HG03039 (cell line): ENCODE results near the gene LGALS4.
A peak's percentile ranks its signal among the peaks of the same experiment; 100 is the strongest.
"Not testable (repeated sequence)": the region's sequence is repeated elsewhere in the genome, so short reads cannot be mapped to it uniquely, and the experiment has no call there.

Experiments
- ATAC-seq: cut with Tn5 transposase; IDR thresholded peaks from one replicate; pipeline ENCODE4 v1.9.1; 2021; ENCODE audit warnings: mild to moderate bottlenecking, moderate library complexity; ENCODE audit not compliant: unreplicated experiment

LGALS4 gene

DNA sequence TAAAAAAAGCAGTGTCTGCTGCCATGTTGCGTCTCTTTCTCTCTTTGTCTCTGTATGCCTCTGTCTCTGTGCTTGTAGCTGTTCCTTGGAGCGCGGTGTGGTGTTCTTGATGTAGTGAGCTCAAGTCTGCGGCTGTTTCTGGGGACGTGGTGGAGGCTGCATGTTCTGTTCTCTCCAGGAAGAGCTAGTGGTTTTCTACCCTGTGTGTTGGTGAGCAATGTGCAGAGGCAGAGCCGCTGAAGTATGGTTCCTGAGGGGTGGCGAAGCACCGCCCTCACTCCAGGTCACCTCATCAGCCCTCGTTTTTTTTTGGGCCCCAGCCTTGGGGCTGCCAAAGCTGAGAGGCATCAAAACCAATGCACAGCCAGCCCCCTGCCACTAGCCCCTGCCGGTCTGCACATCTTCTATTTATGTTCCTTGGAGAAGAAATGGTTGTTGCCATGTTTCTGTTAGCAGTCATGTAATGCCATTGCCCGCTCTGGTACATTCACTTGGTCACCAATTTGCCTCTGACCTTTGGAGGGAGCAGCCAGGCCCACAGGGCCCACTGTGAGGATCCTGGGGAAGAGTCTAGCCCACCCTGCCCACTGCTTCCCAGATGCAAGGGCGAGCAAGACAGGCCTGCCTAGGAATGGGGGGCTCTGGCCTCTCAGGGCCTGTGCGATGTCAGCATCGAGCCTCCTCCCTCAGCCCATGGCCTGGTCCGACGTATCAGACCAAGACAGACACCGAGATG lies 29.9 kb upstream of the LGALS4 start:
- ATAC-seq: no peak

DNA sequence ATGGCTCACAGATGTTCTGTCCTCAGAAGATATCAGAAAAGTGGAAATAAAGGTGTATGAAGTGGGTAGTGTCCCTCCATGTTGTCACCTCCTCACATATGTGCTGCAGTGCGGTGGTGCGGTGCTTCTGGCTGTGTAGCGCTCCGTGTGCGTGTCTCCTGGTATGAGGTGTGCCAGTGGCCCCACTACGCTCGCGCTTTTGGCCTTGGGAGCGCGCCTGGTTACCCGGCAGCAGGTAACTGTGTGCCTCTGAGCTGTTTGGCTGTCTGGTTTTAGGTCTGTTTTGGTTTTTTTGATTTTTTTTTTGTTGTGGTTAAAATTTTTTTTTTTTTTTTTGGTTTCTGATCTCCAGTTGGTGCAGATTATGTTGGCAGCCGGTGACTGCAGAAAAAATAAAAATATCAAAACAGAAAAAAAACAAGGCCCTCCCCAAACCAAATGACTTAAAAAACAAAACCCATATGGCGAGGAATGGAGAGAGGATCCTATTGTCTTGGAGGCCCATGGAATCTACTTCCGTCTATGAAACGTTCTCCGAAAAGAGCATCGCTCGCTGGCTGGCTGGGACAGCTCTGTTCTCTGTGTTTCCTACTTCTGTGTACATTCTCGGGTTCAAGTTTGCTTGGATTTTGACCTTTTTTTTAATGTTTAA lies 29.2 kb upstream of the LGALS4 start:
- ATAC-seq: no peak

DNA sequence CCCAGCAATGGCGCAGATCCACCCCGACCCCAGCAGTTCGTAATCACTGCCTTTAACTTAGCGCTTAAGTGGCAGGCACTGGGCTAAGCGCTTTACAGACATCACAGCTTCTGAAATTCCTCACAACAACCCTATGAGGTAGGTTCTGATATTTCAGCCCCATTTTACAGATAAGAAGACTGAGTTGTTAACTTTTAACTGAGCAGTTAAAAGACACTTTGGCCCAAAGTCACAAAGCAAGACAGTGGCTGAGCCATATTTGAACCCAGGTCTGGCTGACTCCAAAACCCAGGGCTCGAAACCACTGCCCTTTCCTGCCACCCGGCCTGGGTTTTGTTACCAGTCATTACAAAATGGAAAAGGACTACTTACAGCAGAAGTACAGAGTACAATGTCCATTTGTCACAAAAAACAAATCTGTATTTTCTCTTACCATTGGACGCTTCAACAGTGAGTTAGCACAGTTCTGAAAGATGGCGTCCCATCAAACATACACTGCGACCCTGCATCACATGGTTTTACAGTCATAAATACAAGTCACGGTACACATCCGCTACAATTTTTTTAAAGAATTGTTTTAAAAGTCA lies 28.5 kb upstream of the LGALS4 start:
- ATAC-seq: no peak

DNA sequence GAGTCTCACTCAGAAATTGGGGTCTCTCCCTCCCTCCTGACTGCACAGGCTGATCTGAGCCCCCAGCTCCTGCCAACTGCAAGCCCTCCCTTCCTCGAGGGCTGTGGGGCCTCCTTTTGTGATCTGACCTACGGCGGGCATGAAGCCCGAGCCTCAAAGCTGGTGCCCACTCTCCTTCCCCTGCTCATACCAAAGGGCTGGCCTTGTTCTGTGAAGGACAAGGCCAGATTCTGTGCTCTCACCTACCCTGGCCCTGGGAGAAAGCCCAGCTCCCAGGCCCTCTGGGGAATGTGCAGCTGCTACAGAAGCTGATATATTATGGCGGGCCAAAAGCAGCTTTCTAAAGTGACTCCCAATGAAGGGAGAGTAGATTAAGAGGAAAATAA lies 27.8 kb upstream of the LGALS4 start:
- ATAC-seq: no peak

DNA sequence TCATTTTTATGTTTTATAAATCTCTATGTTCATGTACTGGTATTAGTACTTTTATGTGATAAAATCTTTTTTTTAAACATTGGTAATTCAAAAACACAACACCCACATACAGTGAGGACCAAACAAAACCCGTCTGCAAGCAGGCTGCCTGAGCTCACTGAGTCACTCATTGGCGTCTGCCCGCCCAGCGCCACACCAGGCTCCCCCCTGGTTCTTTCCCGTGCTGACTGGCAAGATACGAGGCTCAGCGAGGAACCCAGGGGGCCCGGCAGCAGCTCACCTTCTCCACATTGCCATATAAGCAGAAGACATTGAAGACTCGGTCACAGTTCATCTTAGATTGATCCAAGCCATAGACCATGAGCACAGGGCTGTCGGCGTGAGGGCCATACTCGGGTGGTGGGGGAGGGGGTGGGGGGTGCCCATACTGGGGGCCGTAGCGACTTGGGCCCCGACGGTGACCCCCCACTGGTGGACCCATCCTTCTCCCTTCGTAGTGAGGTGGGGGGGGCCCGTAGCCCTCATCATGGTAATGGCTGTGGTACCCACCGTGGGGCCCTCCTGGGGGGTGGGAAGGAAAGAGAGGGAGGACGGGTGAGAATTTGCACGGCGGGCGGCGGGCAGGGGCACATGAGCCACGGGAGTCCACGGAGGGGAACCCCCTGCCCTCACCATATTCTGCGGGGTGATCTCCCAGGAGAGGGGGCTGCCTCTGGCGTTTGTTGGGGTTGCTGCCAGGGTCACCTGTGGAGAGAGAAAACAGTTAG lies 27.3 kb upstream of the LGALS4 start:
- ATAC-seq: no peak

DNA sequence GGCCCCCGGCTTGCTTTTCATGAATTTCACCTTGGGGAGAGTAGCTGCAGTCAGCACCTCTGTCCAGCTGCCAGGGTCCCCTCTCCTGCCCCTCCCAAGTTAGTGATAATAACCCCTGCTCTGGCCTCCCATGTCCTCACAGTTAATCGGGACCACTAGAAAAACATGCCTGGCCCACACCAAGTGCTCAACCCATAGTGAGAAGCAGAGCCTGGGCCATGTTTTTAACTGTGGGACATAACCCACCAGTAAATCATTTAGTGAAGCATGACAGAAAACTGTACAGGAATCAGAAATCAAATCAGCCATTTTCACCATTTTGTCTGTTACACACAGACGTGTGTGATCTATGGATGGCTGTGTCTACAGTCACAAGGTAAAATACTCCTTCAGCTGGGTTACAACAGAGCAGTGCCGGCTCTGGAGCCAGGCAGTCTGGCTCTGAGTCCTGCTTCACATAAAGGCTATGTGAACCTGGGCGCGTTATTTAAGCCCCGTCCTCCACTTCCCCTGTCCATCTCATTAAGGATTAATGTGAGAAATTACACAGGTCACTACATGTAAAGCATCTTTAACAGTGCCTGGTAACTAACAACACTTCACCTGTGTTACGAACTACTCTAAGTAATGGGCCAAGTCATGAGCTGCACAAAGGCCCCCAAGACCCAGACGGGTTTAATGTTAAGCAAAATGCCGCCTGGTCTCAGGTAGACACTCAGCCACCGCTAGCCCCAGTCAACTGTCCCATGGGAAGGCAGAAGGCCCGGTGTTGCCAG lies 26.4 kb upstream of the LGALS4 start:
- no peak for ATAC-seq

DNA sequence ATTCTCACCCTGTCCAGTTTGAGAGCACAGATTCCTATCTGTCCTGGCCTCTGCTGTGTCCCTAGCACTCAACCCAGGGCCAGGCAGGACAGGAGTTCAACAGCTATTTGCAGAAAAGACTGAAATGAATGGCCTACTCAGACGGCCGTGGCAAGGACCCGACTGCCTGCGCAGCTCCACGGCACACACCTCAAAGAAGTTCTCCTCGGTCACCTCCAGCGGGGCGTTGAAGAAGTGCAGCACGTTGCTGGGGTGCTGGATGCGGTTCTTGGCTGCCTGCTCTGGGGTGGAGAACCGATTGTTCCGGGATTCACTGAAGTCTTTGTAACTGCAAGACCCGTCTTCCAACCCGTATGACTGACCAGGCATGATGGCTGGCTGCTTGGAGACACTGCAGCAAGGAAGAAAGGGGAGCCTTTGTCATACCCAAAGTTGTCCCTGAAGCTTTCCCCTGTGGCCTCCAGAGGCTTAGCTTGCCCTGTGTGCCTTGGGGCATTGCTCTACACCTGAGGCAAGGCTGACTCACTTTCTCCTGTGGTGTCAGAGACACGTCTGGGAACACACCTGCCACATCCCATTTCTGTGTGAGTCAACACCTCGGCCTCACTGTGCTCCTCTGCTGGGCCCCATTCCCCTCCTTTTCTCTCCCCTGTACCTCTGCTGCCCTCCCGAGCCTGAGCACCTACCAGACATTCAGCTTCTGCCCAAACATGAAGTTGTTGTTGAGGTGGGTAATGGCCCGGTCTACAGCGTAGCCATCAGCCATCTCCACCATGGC lies 25.7 kb upstream of the LGALS4 start:
- ATAC-seq: no peak

DNA sequence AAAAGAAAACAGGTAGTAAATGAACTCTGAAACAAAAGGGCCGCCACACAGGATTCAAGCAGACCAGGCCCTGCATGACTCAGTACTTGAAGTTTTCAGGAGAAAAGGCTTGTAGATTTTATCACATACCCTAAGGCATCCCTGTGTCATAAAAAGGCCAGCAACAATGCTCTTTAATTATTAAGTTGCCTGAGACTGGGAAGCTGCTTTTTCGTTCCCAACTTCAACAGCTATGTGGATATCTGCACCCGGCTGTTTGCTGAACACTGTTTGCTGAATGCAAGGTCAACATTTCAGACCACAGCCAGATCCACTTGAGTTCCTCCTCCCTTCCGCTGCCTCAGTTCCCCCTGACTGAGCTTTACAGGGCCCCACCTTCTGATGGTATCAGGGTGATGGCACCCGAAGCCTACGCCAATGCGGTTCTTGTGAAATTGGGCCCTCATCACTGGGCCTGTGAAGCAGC lies 24.9 kb upstream of the LGALS4 start:
- no peak for ATAC-seq

DNA sequence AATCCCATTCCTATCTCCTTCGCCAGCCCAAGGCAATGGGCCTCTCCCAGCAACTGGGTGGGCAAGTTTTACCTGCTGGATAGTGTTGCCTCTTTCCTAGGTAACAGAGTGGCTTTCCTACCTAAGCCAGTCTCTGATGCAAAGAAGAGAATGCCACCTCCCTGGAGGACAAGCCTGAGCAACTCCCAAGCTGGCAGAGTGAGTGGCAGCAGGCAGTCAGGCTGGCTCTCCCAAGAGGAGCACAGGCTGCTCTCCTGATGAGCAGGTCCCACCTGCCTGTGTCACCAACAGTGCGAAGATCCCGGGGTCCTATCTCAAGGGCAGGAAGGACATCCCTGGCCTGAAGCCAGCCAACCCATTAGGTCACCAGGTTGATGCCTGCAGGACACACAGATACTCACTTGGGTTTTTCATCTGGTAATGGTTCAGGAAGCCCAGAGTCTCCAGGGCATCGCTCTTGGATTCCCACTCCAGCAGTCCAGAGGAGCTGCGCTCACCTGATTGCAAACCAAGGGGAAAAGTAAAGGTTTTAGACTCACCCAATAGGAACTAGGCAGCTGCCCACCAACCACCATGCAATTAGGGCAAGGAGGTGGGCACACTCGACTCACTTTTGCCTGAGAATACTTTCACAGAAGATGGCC lies 24.4 kb upstream of the LGALS4 start:
- no peak for ATAC-seq

DNA sequence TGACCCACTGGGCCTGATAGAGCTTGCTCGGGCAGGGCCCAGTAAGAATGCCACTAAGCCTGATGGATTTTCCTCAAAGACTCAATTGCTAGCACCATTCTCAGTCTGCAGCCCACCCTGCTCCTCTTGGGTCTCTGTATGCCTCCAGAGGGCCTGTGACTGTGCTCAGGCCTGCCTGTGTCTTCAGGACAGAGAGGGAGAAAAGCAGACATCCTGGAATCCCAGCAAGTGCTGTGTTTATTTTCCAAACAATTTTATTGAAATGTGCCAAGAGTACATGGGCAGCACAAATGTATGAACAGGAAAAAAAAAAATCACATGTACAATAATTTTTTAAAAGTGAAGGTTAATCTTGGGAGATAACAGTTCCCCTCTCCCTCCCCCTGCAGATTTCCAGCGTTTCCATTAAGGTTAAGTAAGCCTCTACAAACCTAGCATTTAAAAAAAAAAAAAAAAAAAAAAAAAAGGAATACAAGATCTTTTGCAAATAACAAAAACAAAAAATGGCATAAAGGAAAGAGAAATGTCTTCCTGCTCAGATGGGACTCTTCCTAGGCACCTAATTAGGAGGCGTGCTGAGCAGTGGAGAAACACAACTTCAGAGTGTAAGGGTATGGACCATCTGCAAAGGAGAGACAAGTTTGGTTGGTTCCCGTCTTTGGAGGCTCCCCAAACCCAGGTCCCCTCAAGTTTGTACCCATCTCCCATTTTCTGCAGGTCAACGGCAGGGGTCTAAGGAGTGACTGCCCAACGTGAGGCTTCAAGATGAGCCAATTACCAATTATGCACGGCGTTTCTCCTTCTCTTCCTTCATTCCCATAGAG lies 23.6 kb upstream of the LGALS4 start:
- no peak for ATAC-seq

DNA sequence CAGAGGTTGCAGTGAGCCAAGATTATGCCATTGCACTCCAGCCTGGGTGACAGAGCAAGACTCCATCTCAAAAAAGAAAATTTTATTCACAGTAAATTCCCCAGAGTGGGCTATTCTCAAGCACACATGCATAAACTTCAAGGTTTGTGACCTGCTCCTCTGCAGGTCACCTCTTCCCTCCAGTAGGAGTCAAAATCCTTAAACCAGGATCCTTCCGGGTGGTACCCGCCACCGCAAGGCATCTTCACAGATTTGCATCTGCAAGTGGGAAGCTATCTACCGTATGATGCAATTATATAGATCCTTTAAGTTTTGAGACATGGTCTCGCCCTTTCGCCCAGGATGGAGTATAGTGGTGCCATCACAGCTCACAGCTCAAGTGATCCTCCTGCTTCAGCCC lies 21.8 kb upstream of the LGALS4 start:
- ATAC-seq: no peak

DNA sequence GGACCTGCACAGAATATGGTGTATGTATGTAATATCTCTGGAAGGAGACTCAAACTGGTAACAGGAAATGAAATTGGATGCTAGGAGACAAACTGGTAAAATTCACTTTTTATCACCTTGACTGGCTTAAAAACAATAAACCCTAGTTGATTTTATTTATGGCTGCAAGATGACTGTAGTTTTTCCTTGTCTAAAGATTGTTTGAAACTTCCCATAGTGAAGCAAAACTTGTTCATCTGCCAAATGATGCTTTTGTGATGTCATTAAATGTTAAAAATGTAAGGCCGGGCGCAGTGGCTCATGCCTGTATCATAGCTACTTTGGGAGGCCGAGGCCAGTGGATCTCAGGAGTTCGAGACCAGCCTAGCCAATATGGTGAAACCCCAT lies 21.4 kb upstream of the LGALS4 start:
- ATAC-seq: no peak

DNA sequence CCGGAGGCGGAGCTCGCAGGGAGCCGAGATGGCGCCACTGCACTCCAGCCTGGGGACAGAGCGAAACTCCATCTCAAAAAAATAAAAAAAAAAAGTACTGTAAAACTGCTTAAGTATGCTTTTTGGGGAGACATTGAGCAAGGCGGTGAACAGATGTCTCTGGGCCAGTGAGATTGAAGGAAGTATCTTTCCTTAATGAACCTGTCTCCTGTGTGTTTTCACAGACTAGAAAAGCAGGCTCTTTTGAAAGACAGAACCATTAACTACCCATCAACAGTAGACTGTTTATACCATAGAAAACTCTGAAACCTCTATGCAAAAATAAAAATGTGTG lies 20.3 kb upstream of the LGALS4 start:
- no peak for ATAC-seq

DNA sequence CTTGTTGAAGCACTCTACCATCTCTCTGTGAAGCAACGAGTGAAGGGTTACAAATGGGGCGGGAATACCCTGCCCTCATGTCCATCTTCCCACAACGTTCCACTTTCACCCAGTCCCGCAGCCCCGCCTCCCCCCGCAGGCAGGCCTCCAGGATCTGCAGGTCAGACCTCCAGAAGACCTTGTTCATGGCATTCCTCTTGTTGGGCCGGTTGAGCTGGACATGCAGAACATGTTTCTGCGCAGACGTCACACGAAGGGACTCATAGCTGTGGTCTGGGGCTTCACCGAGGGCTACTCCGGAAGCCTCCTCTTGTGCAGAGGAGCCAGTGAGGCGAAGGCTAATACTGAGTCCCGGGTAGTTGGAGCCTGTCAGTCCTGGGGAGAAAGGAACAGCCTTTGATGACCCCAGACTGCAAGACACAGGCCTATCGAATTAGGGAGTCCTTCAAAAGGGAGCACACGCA lies 18.4 kb upstream of the LGALS4 start:
- peak; percentile 33 for ATAC-seq

DNA sequence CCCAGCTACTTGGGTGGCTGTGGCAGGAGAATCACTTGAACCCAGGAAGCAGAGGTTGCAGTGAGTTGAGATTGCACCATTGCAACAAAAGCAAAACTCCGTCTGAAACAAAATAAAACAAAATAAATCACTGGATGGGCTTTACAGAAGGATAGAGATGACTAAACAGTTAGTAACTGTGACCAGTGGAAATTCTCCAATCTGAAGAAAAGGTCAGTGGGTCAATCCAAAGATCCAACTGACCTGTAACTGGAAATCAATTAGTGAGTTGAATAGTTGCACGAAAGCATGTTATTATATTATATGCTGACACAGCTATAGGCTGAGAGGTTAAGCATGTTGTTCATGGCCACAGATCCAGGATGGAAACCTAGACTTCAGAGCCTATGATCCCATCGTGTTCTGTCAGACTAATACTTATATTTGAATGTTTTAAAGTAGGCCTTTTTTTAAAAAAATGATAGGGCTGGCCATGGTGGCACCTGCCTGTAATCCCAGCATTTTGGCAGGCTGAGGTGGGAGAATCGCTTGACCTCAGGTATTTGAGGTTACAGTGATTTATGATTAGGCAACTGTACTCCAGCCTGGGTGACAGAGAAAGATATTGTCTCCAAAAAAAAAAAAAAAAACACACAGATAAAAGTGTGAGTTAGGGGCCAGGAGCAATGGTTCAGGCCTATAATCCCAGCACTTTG lies 17.4 kb upstream of the LGALS4 start:
- ATAC-seq: no peak

DNA sequence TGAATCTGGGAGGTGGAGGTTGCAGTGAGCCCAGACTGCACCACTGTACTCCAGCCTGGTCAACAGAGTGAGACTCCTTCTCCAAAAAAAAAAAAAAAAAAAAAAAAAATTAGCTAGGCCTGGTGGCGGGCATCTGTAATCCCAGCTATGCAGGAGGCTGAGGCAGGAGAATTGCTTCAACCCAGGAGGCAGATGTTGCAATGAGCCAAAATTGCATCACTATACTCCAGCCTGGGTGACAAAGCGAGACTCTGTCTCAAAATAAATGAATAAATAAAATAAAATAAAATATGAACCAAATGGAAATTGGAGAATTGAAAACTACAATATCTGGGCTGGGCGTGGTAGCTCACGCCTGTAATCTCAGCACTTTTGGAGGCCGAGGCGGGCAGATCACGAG lies 16.5 kb upstream of the LGALS4 start:
- ATAC-seq: not testable (repeated sequence)

DNA sequence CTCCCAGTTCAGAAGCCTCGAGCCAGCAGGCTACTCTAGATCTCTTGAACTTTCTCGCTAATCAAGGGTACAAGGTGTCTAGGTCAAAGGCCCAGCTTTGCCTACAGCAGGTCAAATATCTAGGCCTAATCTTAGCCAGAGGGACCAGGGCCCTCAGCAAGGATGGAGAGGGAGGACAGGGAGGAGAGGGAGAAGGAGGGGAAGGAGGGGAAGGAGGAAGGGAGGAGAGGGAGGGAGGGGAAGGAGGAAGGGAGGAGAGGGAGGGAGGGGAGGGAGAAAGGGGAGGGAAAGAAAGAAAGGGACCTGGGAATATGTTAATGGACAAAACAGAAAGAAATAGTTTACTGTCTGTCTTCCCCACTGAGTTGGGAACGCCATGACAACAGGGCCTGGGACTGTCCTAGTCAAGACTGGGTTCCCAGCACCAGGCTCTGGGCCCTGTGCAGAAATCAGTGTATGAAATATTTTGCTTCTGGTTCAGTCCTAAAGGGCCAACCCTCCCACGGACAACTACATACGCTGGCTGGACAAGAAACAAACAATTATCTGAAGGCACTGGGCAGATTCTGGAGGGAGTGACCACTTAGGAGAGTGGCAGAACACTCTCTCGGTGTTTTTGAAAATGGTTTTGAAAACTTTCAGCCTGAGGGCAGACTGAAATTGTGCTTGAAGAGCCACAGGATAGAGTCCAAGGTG lies 14.3 kb upstream of the LGALS4 start:
- no peak for ATAC-seq

DNA sequence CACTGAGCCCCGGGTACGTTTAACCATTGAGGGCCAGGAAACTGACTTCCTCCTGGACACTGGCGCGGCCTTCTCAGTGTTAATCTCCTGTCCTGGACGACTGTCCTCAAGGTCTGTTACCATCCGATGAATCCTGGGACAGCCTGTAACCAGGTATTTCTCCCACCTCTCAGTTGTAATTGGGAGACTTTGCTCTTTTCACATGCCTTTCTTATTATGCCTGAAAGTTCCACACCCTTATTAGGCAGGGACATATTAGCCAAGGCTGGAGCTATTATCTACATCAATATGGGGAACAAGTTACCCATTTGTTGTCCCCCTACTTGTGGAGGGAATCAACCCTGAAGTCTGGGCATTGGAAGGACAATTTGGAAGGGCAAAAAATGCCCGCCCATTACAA lies 13.2 kb upstream of the LGALS4 start:
- not testable (repeated sequence) for ATAC-seq
